HepG2 (cell line): Measurements from ENCODE around the gene STIP1. TPM values are rescaled to one million over a fixed set of nuclear protein-coding genes. Genes with fewer than 3 reads are reported as not detected.

Experiments used
- AGO2 ChIP-seq: fragments of 200-400 bp; formaldehyde crosslinking; optimal IDR thresholded peaks from 2 replicates; pipeline ENCODE3; 2017; ENCODE audit warnings: mild to moderate bottlenecking, low read depth, low read length, moderate library complexity
- FOXM1 ChIP-seq: sonication (generic); formaldehyde crosslinking; IDR thresholded peaks from 2 replicates; pipeline ENCODE4 v1.5.0; 2020; ENCODE audit warnings: missing genetic modification reagents
- HNF4A ChIP-seq: sonication (generic); formaldehyde crosslinking; IDR thresholded peaks from 2 replicates; pipeline ENCODE4 v1.4.0; 2020; ENCODE audit warnings: missing genetic modification reagents
- KAT2B ChIP-seq: fragments of 150-350 bp; IDR thresholded peaks from 2 replicates; pipeline ENCODE4 v1.6.1; 2014; ENCODE audit warnings: low read depth, low read length, borderline replicate concordance
- MEIS2 ChIP-seq: sonication (generic); formaldehyde crosslinking; IDR thresholded peaks from 2 replicates; pipeline ENCODE4 v1.9.0; 2021; ENCODE audit warnings: mild to moderate bottlenecking, missing genetic modification reagents
- NR2F2 ChIP-seq: IDR thresholded peaks from 2 replicates; pipeline ENCODE4 v1.6.1; 2012; ENCODE audit warnings: low read depth, inconsistent platforms, borderline replicate concordance
- RFX1 ChIP-seq: fragments of 450-650 bp; IDR thresholded peaks from 2 replicates; pipeline ENCODE4 v1.6.1; 2017
- SIN3A ChIP-seq: IDR thresholded peaks from 2 replicates; pipeline ENCODE4 v1.6.1; 2011; ENCODE audit warnings: low read depth, mild to moderate bottlenecking, control low read depth, low read length, borderline replicate concordance
- SP1 ChIP-seq, 2 experiments: fragments of 450-650 bp in 1 of 2; sonication (generic) in 1 of 2; formaldehyde crosslinking in 1 of 2; IDR thresholded peaks; 2 replicates each; pipeline versions ENCODE4 v1.4.0 to v1.6.1; 2016 to 2020; ENCODE audit warnings: missing genetic modification reagents in 1 of 2
- TSC22D2 ChIP-seq: sonication (generic); formaldehyde crosslinking; IDR thresholded peaks from 2 replicates; pipeline ENCODE4 v1.5.1; 2020; ENCODE audit warnings: missing genetic modification reagents, mild to moderate bottlenecking, borderline replicate concordance
- ZFX ChIP-seq: sonication (generic); formaldehyde crosslinking; IDR thresholded peaks from 2 replicates; pipeline ENCODE4 v1.4.0; 2020; ENCODE audit warnings: mild to moderate bottlenecking, low read depth, missing genetic modification reagents, moderate library complexity
- ZNF343 ChIP-seq: sonication (generic); formaldehyde crosslinking; IDR thresholded peaks from 2 replicates; pipeline ENCODE4 v1.4.0; 2020; ENCODE audit warnings: mild to moderate bottlenecking, missing genetic modification reagents
- ZNF713 ChIP-seq: sonication (generic); formaldehyde crosslinking; IDR thresholded peaks from 2 replicates; pipeline ENCODE4 v1.4.0; 2020; ENCODE audit warnings: mild to moderate bottlenecking, missing genetic modification reagents
- polyA plus RNA-seq, 8 experiments: library from polyadenylated mRNA; depleted of rRNA in 3 of 8; stranded (reverse) in 7 of 8; unstranded in 1 of 8; fragments of >200 nt; fragmentation: Illumina TruSeq in 4 of 8; extraction: Trizol in 4 of 8; gene quantifications; 2 replicates each; pipeline versions ENCODE4 v1.2.1 to v1.2.3, GENCODE V29; 2011 to 2016; ENCODE audit warnings: low read depth in 4 of 8, missing spikeins in 1 of 8, mixed read lengths in 1 of 8; ENCODE audit not compliant: insufficient read depth in 1 of 8
- total RNA-seq, 5 experiments: library from RNA; depleted of rRNA; stranded (reverse); fragments of >200 nt; fragmentation: Illumina TruSeq; extraction: Trizol; gene quantifications; 2 replicates each; pipeline ENCODE4 v1.2.3, GENCODE V29; 2016; ENCODE audit warnings: low read depth in 1 of 5
- TF ChIP-seq, protein P1 (sequence below): IDR thresholded peaks from 2 replicates; pipeline ENCODE4 v1.6.1; 2016; ENCODE audit warnings: mild to moderate bottlenecking
- TF ChIP-seq, protein P2 (sequence below): sonication (generic); formaldehyde crosslinking; IDR thresholded peaks from 2 replicates; pipeline ENCODE4 v1.4.0; 2020; ENCODE audit warnings: mild to moderate bottlenecking, missing genetic modification reagents
- TF ChIP-seq, protein P3 (sequence below): sonication (generic); formaldehyde crosslinking; IDR thresholded peaks from 2 replicates; pipeline ENCODE4 v1.4.0; 2020; ENCODE audit warnings: missing genetic modification reagents
- TF ChIP-seq, protein P4 (sequence below): sonication (generic); formaldehyde crosslinking; IDR thresholded peaks from 2 replicates; pipeline ENCODE4 v1.8.1; 2023; ENCODE audit warnings: mild to moderate bottlenecking, moderate library complexity, missing genetic modification reagents
- TF ChIP-seq, protein P5 (sequence below): sonication (generic); formaldehyde crosslinking; conservative IDR thresholded peaks from 2 replicates; pipeline ENCODE4 v1.8.1; 2023; ENCODE audit warnings: missing genetic modification reagents

Gene STIP1
- total and polyA plus RNA-seq, 2 of the 13 experiments (the other 11 are each of a cell fraction or from before 2014, with no cell fraction given): 81.1 to 217 TPM

DNA sequence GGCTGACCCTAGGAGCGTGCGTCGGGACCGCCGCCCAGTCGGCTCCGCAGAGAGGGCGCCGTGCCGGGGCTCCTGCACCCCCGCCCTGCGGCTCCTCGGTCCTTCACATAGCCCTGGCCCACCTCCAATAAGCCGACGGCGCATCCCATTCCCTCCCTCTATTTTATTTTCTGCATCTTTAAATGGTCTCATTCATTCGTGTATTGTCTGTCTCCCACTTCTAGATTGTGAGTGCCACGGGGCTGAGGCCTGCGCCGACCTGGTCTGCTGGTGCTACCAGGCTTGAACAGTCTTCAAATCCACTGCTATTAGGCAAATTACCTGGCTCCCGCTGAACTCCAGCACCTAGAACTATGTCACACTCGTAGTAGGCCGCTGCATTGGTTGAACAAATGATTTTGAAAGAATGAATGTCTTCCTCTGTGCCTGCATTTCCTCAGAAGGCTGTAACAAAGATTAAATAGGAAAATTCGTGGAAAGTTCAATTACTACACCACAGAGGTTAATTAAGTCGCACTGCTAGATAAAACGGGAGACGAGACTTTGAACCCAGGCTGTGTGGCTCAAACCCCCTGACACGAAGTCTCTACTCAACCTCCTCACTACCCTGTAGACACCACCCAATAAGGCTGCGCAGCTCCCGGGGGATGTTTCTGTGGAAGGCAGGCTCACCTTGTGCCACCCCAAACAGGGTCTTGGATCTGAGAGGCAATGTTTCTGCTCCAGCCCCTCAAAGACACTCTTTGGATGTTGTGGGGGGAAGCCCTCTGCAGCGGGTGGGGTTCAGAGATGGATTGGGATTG is 62.0 kb downstream of the STIP1 start (continued):
- no peak for TF ChIP-seq RFX1
- TF ChIP-seq SP1 (IDR thresholded peaks at IDR 0.05): no peak
- TF ChIP-seq SP1 (CRISPR knock-in tag; IDR thresholded peaks at IDR 0.05): no peak
- TF ChIP-seq SIN3A: 0 out of 2 replicates have a peak, but pooled peaks have one; percentile 5
- 0 out of 2 replicates have a peak, but pooled peaks have one; percentile 62 for TF ChIP-seq MEIS2 (CRISPR knock-in tag)
- TF ChIP-seq FOXM1 (CRISPR knock-in tag): no peak
- TF ChIP-seq, protein P1, sequence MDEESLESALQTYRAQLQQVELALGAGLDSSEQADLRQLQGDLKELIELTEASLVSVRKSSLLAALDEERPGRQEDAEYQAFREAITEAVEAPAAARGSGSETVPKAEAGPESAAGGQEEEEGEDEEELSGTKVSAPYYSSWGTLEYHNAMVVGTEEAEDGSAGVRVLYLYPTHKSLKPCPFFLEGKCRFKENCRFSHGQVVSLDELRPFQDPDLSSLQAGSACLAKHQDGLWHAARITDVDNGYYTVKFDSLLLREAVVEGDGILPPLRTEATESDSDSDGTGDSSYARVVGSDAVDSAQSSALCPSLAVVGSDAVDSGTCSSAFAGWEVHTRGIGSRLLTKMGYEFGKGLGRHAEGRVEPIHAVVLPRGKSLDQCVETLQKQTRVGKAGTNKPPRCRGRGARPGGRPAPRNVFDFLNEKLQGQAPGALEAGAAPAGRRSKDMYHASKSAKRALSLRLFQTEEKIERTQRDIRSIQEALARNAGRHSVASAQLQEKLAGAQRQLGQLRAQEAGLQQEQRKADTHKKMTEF (CRISPR knock-in tag): peak; percentile 9; the same call in 1 of the 2 replicates
- TF ChIP-seq, protein P2, sequence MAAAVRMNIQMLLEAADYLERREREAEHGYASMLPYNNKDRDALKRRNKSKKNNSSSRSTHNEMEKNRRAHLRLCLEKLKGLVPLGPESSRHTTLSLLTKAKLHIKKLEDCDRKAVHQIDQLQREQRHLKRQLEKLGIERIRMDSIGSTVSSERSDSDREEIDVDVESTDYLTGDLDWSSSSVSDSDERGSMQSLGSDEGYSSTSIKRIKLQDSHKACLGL (CRISPR knock-in tag): 0 out of 2 replicates have a peak, but pooled peaks have one; percentile 11
- no peak for TF ChIP-seq TSC22D2
- TF ChIP-seq ZNF343 (CRISPR knock-in tag): no peak
- peak; percentile 16 for TF ChIP-seq AGO2
- TF ChIP-seq ZNF713 (CRISPR knock-in tag): no peak
- TF ChIP-seq, protein P3, sequence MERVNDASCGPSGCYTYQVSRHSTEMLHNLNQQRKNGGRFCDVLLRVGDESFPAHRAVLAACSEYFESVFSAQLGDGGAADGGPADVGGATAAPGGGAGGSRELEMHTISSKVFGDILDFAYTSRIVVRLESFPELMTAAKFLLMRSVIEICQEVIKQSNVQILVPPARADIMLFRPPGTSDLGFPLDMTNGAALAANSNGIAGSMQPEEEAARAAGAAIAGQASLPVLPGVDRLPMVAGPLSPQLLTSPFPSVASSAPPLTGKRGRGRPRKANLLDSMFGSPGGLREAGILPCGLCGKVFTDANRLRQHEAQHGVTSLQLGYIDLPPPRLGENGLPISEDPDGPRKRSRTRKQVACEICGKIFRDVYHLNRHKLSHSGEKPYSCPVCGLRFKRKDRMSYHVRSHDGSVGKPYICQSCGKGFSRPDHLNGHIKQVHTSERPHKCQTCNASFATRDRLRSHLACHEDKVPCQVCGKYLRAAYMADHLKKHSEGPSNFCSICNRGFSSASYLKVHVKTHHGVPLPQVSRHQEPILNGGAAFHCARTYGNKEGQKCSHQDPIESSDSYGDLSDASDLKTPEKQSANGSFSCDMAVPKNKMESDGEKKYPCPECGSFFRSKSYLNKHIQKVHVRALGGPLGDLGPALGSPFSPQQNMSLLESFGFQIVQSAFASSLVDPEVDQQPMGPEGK (CRISPR knock-in tag): no peak
- TF ChIP-seq, protein P4, sequence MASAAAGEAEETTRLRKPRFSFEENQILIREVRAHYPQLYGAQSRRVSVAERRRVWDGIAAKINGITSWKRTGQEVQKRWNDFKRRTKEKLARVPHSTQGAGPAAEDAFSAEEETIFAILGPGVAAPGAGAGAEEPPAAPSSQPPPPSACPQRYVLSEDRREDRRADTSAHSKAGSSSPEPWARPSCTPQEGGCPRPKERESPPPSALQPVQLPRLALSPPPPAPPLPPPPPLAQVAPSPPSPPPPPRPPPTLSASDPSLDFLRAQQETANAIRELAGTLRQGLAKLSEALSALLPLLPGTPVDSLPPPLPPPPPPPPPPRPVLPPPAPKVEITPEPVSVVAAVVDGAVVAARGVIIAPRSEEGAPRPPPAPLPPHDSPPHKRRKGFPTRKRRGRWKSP (CRISPR knock-in tag): peak; percentile 67; the same call in 1 of the 2 replicates
- no peak for TF ChIP-seq KAT2B
- TF ChIP-seq, protein P5, sequence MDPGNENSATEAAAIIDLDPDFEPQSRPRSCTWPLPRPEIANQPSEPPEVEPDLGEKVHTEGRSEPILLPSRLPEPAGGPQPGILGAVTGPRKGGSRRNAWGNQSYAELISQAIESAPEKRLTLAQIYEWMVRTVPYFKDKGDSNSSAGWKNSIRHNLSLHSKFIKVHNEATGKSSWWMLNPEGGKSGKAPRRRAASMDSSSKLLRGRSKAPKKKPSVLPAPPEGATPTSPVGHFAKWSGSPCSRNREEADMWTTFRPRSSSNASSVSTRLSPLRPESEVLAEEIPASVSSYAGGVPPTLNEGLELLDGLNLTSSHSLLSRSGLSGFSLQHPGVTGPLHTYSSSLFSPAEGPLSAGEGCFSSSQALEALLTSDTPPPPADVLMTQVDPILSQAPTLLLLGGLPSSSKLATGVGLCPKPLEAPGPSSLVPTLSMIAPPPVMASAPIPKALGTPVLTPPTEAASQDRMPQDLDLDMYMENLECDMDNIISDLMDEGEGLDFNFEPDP (CRISPR knock-in tag): 0 out of 2 replicates have a peak, but pooled peaks have one; percentile 38
- no peak for TF ChIP-seq NR2F2
- peak; percentile 22; the same call in 1 of the 2 replicates for TF ChIP-seq HNF4A (CRISPR knock-in tag)
- peak; percentile 5; the same call in 1 of the 2 replicates for TF ChIP-seq ZFX
